CD14-positive monocyte (primary cell): ENCODE measurements around the gene CMTM8. TPM values are rescaled to one million over a fixed set of nuclear protein-coding genes. Genes with fewer than 3 reads are reported as not detected.

Experiments used
- DNase-seq, 3 donors: peaks; one replicate each; pipeline ENCODE4 v3.0.0-alpha.2; 2011 to 2022
- H2AFZ ChIP-seq: 2 replicates; pipeline ENCODE4 v1.6.0; 2012; ENCODE audit warnings: mild to moderate bottlenecking, low read depth, low read length, inconsistent platforms; ENCODE audit not compliant: insufficient read depth, poor library complexity, severe bottlenecking
- H3K27ac ChIP-seq, 2 donors: 1 replicate in 1 of 2; 2 replicates in 1 of 2; pipeline ENCODE4 v1.5.1; 2012 to 2013; ENCODE audit warnings: low read length in 2 of 2, control low read depth in 1 of 2, inconsistent platforms in 1 of 2, low read depth in 1 of 2, mild to moderate bottlenecking in 1 of 2
- H3K27me3 ChIP-seq, 2 donors: one replicate each; pipeline versions ENCODE4 v1.6.0 to v1.6.1; 2011 to 2013; ENCODE audit warnings: low read length in 2 of 2; ENCODE audit not compliant: control insufficient read depth in 2 of 2, insufficient read depth in 2 of 2
- H3K36me3 ChIP-seq, 2 donors: replicated peaks in 1 of 2; 1 replicate in 1 of 2; 2 replicates in 1 of 2; pipeline versions ENCODE4 v1.5.1 to v1.6.1; 2012 to 2013; ENCODE audit warnings: low read length in 2 of 2, control low read depth in 1 of 2, inconsistent platforms in 1 of 2, mild to moderate bottlenecking in 1 of 2; ENCODE audit not compliant: insufficient read depth in 2 of 2, control insufficient read depth in 1 of 2
- H3K4me1 ChIP-seq, 2 donors: 1 replicate in 1 of 2; 2 replicates in 1 of 2; pipeline versions ENCODE4 v1.5.1 to v1.6.1; 2012 to 2013; ENCODE audit warnings: low read length in 2 of 2, control low read depth in 1 of 2, inconsistent platforms in 1 of 2, mild to moderate bottlenecking in 1 of 2, moderate library complexity in 1 of 2; ENCODE audit not compliant: insufficient read depth in 2 of 2, control insufficient read depth in 1 of 2
- H3K4me2 ChIP-seq: replicated peaks from 2 replicates; pipeline ENCODE3; 2012; ENCODE audit warnings: low read length, moderate library complexity, mild to moderate bottlenecking; ENCODE audit not compliant: poor library complexity, severe bottlenecking; ENCODE audit errors: extremely low read depth
- H3K4me3 ChIP-seq, 3 experiments: fragments of 200-600 bp in 1 of 3; sonication (generic) in 1 of 3; replicated peaks in 1 of 3; 1 replicate in 2 of 3; 2 replicates in 1 of 3; pipeline ENCODE4 v1.5.1; 2011 to 2013; ENCODE audit warnings: low read length in 3 of 3, mild to moderate bottlenecking in 3 of 3, control low read depth in 2 of 3, low read depth in 2 of 3, inconsistent platforms in 1 of 3, moderate library complexity in 1 of 3
- H3K79me2 ChIP-seq: 2 replicates; pipeline ENCODE4 v1.6.0; 2012; ENCODE audit warnings: mild to moderate bottlenecking, control low read depth, inconsistent platforms, low read length, moderate library complexity; ENCODE audit not compliant: insufficient read depth
- H3K9ac ChIP-seq: 2 replicates; pipeline ENCODE4 v1.6.0; 2017; ENCODE audit warnings: low read length, mild to moderate bottlenecking; ENCODE audit not compliant: insufficient read depth, poor library complexity, severe bottlenecking
- H3K9me3 ChIP-seq, 2 donors: replicated peaks in 1 of 2; 1 replicate in 1 of 2; 2 replicates in 1 of 2; pipeline versions ENCODE4 v1.5.1 to v1.6.1; 2012 to 2013; ENCODE audit warnings: low read length in 2 of 2, control low read depth in 1 of 2; ENCODE audit not compliant: control insufficient read depth in 1 of 2, insufficient read depth in 1 of 2
- H4K20me1 ChIP-seq: 2 replicates; pipeline ENCODE4 v1.6.0; 2012; ENCODE audit warnings: mild to moderate bottlenecking, low read length, control low read depth, moderate library complexity; ENCODE audit not compliant: insufficient read depth
- H3K27ac Mint-ChIP-seq, 7 donors: one replicate each; pipeline ENCODE4 v1.8.0; 2020; ENCODE audit warnings: mild to moderate bottlenecking in 7 of 7, mixed read lengths in 7 of 7, moderate library complexity in 6 of 7, inconsistent platforms in 2 of 7
- H3K27me3 Mint-ChIP-seq, 3 donors: one replicate each; pipeline ENCODE4 v1.8.0; 2021 to 2022; ENCODE audit warnings: low read depth in 3 of 3, mild to moderate bottlenecking in 3 of 3, mixed read lengths in 3 of 3, moderate library complexity in 3 of 3, inconsistent platforms in 1 of 3
- H3K36me3 Mint-ChIP-seq, 2 donors: one replicate each; pipeline ENCODE4 v1.8.0; 2020; ENCODE audit warnings: mixed read lengths in 2 of 2, inconsistent platforms in 1 of 2, mild to moderate bottlenecking in 1 of 2
- H3K4me1 Mint-ChIP-seq: one replicate; pipeline ENCODE4 v1.8.0; 2020; ENCODE audit warnings: mild to moderate bottlenecking, mixed read lengths
- H3K4me3 Mint-ChIP-seq, 2 donors: one replicate each; pipeline ENCODE4 v1.8.0; 2020; ENCODE audit warnings: mild to moderate bottlenecking in 2 of 2, mixed read lengths in 2 of 2, moderate library complexity in 1 of 2
- H3K9me3 Mint-ChIP-seq, 7 donors: one replicate each; pipeline ENCODE4 v1.8.0; 2020 to 2022; ENCODE audit warnings: mixed read lengths in 7 of 7, mild to moderate bottlenecking in 6 of 7, moderate library complexity in 6 of 7, inconsistent platforms in 2 of 7
- WGBS: methylation state at CpG from one replicate; pipeline ENCODE4 v1.1.5; 2013; ENCODE audit warnings: missing lambda C conversion rate; ENCODE audit not compliant: insufficient coverage; 5-methylcytosine and 5-hydroxymethylcytosine counted together
- intact Hi-C, 2 donors: fragments of 100-400 bp; cut with micrococcal nuclease; formaldehyde crosslinking; loops; one replicate each; pipeline versions ENCODE4 v1.15.0 to v1.15.1; 2023
- polyA plus RNA-seq, 3 donors: library from polyadenylated mRNA; depleted of rRNA in 1 of 3; unstranded in 2 of 3; stranded (reverse) in 1 of 3; fragments of 300-500 nt in 2 of 3; fragments of >200 nt in 1 of 3; fragmentation: Illumina TruSeq in 2 of 3; gene quantifications; 1 replicate in 2 of 3; 2 replicates in 1 of 3; pipeline ENCODE4 v1.2.3, GENCODE V29; 2012 to 2021
- TF ChIP-seq, protein P1 (sequence below): fragments of 200-600 bp; IDR thresholded peaks from one replicate; pipeline ENCODE4 v1.8.0; 2022; ENCODE audit warnings: antibody characterized with exemption, mild to moderate bottlenecking

The CMTM8 gene
- polyA plus RNA-seq, 3 donors = 0.46 to 2.5 (median 0.94) TPM

DNA sequence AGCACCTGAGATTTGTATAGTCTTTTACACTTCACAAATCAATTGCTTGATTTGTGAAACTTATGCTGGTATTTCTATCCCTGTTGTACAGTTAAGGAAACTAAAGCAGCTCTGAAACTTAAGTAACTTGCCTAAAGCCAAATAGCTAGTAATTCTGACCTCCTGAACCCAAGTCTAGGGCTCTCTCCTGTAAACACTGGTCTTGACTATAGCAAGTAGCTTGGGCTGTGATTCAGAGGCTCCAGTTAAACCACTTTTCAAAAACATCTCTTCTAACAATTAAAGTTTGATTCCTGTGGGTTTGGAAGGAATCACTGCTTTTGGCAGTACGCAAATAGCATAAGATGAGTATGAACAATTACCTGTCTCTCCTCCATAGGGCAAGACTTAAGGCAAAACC is 18.5 kb upstream of the CMTM8 start:
- Histone ChIP-seq H2AFZ (no peak overlapping the region), H4K20me1 (no peaks in the 10 kb centered on the region), H3K27me3 (no peaks in the 10 kb centered on the region), H3K36me3 (no peaks in the 10 kb centered on the region), H3K27ac (no peak overlapping the region), H3K4me1 (no peaks in the 10 kb centered on the region), H3K79me2 (no peaks in the 10 kb centered on the region), H3K9ac (no peak overlapping the region), H3K4me3 (no peak overlapping the region), H3K9me3 (peaks cover 7% of the 10 kb centered on the region in 2 donors), H3K4me2 (no peak overlapping the region)
- TF ChIP-seq, protein P1, sequence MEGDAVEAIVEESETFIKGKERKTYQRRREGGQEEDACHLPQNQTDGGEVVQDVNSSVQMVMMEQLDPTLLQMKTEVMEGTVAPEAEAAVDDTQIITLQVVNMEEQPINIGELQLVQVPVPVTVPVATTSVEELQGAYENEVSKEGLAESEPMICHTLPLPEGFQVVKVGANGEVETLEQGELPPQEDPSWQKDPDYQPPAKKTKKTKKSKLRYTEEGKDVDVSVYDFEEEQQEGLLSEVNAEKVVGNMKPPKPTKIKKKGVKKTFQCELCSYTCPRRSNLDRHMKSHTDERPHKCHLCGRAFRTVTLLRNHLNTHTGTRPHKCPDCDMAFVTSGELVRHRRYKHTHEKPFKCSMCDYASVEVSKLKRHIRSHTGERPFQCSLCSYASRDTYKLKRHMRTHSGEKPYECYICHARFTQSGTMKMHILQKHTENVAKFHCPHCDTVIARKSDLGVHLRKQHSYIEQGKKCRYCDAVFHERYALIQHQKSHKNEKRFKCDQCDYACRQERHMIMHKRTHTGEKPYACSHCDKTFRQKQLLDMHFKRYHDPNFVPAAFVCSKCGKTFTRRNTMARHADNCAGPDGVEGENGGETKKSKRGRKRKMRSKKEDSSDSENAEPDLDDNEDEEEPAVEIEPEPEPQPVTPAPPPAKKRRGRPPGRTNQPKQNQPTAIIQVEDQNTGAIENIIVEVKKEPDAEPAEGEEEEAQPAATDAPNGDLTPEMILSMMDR = no peak
- no peak overlapping the region for H3K27ac Mint-ChIP-seq
- H3K36me3 Mint-ChIP-seq = no peaks in the 10 kb centered on the region
- peaks cover 2 to 12% (median 7%) of the 10 kb centered on the region in 7 donors for H3K9me3 Mint-ChIP-seq
- WGBS = no CpG with 5 or more reads among the region's 1 CpG
- no peaks in the 10 kb centered on the region for H3K4me1 Mint-ChIP-seq
- no peak for DNase-seq
- intact Hi-C loops = no loop called here
- H3K27me3 Mint-ChIP-seq = peaks cover 0 to 4% (median 4%) of the 10 kb centered on the region in 3 donors
- no peak overlapping the region for H3K4me3 Mint-ChIP-seq

DNA sequence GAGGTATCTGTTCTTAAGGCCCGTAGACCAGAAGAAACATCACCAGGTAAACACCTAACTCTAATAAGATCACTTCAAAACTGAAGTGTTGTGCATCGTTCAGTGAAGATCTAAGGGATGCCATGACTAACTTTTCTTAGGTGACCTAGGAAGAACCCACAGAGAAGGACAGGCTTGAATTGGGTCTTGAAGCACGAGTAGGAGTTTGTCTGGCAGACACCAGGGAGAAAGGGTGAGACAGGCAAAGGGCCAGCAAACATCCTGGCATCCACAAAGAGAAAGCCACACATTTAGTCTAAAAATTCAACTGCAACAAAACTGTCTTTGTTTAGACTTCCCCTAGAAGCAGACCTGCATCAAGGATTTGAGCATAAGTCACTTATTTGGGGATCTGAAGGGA is 15.5 kb upstream of the CMTM8 start:
- TF ChIP-seq, protein P1 = no peak
- H3K4me3 Mint-ChIP-seq = no peak overlapping the region
- WGBS = no CpG with 5 or more reads among the region's 3 CpGs

More for the DNA sequence above, 15.5 kb upstream of the CMTM8 start:
- H3K4me2 ChIP-seq = no peak overlapping the region
- no peak for DNase-seq
- no peak overlapping the region for H3K9ac ChIP-seq
- H2AFZ ChIP-seq = no peak overlapping the region
- H3K4me3 ChIP-seq = no peak overlapping the region
- no peaks in the 10 kb centered on the region for H3K4me1 ChIP-seq
- H3K36me3 ChIP-seq = no peaks in the 10 kb centered on the region
- H3K79me2 ChIP-seq = no peaks in the 10 kb centered on the region
- H3K27ac ChIP-seq = no peak overlapping the region
- intact Hi-C loops = no loop called here
- peaks cover 2 to 6% (median 4%) of the 10 kb centered on the region in 3 donors for H3K27me3 Mint-ChIP-seq
- H3K9me3 Mint-ChIP-seq = peaks cover 2 to 16% (median 8%) of the 10 kb centered on the region in 7 donors
- no peak overlapping the region for H3K27ac Mint-ChIP-seq
- no peaks in the 10 kb centered on the region for H4K20me1 ChIP-seq
- H3K36me3 Mint-ChIP-seq = no peaks in the 10 kb centered on the region
- H3K27me3 ChIP-seq = no peaks in the 10 kb centered on the region
- H3K9me3 ChIP-seq = peaks cover 7% of the 10 kb centered on the region in 2 donors
- no peaks in the 10 kb centered on the region for H3K4me1 Mint-ChIP-seq
